HFF-Myc (cell line): ENCODE data around the gene FOXN3.

Experiments
- DNase-seq: peaks from one replicate; pipeline ENCODE4 v3.0.0-alpha.2; 2011; ENCODE audit warnings: low read depth; ENCODE audit errors: extremely low read depth
- H3K4me3 ChIP-seq: replicated peaks from 2 replicates; pipeline ENCODE4 v1.5.1; 2011; ENCODE audit warnings: low read depth, mild to moderate bottlenecking, control low read depth, low read length
- TF ChIP-seq, protein P1 (sequence below): IDR thresholded peaks from 2 replicates; pipeline ENCODE4 v1.5.1; 2012; ENCODE audit warnings: mild to moderate bottlenecking, low read depth, low read length, control low read depth; ENCODE audit errors: missing control alignments

Gene FOXN3

GRCh38 chr14:89432226-89432625 is 15.2 kb upstream of the FOXN3 start:
- DNase-seq, result no peak
- no peak overlapping the region for H3K4me3 ChIP-seq
- TF ChIP-seq, protein P1, sequence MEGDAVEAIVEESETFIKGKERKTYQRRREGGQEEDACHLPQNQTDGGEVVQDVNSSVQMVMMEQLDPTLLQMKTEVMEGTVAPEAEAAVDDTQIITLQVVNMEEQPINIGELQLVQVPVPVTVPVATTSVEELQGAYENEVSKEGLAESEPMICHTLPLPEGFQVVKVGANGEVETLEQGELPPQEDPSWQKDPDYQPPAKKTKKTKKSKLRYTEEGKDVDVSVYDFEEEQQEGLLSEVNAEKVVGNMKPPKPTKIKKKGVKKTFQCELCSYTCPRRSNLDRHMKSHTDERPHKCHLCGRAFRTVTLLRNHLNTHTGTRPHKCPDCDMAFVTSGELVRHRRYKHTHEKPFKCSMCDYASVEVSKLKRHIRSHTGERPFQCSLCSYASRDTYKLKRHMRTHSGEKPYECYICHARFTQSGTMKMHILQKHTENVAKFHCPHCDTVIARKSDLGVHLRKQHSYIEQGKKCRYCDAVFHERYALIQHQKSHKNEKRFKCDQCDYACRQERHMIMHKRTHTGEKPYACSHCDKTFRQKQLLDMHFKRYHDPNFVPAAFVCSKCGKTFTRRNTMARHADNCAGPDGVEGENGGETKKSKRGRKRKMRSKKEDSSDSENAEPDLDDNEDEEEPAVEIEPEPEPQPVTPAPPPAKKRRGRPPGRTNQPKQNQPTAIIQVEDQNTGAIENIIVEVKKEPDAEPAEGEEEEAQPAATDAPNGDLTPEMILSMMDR, result no peak

- DNase-seq, result no peak
- no peak overlapping the region for H3K4me3 ChIP-seq
- TF ChIP-seq, protein P1, result no peak
Observed at GRCh38 chr14:89430391-89431236, 13.6 kb upstream of the FOXN3 start.

- DNase-seq, result no peak
- no peak overlapping the region for H3K4me3 ChIP-seq
Observed at GRCh38 chr14:89429199-89430181, 12.5 kb upstream of the FOXN3 start.

GRCh38 chr14:89428546-89429198 is 11.6 kb upstream of the FOXN3 start:
- no peak overlapping the region for H3K4me3 ChIP-seq
- TF ChIP-seq, protein P1, result no peak
- no peak for DNase-seq

More at GRCh38 chr14:89429199-89430181, 12.5 kb upstream of the FOXN3 start:
- TF ChIP-seq, protein P1, result no peak

DNA sequence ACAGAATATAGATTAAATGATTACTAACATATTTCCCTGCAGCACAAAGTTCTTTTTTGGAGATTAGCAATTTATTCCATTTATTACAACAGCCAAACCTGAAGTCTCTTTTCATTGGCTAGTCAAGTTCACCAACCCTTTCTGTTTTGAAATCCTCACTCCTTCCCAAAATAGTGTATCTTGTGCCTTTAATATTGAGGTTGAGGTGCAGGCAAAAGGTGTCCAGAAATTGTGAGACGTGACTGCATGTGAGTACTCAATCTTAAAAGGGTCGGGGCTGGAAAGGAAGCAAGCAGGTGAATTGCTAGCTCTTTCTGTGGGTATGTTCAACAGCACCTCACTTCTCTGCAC is 11.1 kb upstream of the FOXN3 start:
- TF ChIP-seq, protein P1, result no peak
- no peak overlapping the region for H3K4me3 ChIP-seq
- no peak for DNase-seq

DNA sequence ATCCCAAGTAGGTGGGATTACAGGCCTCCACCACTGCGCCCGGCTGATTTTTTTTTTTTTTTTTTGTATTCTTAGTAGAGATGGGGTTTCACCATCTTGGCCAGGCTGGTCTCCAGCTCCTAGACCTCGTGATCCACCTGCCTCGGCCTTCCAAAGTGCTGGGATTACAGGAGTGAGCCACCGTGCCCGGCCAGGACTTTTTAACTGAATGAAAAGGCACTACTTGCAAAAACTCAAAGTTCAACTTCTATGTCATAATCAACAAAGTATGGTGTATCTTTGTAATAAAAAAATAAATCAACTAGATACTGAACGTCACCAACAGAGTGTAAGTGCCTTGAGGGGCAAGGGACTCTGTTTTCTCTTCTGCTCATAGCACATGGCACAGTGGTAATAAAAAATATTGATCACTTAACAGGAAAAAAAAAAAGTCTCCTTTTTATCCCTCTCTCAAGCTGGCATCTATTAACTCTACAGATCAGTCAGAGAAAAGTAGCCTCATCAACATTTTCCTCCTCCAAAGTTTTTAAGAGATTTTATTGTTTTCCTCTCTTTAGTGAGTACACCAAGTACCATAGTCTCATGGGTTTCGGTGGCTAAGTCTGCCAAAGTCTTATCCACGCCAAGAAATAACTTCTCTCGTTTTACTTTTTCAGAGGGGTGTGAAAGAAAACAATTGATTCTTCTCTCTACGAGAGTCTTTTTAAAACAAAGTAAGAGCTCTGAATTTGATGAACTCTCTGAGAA is 10.6 kb upstream of the FOXN3 start:
- no peak for DNase-seq
- no peak overlapping the region for H3K4me3 ChIP-seq
- TF ChIP-seq, protein P1, result no peak
